NT2/D1 (cell line): ENCODE data around the gene SLC6A12.

Source experiments
- YY1 ChIP-seq: IDR thresholded peaks from 2 replicates; pipeline ENCODE4 v1.6.1; 2011; ENCODE audit not compliant: insufficient read length, insufficient read depth
- ZNF274 ChIP-seq: IDR thresholded peaks from 2 replicates; pipeline ENCODE4 v1.6.1; 2011; ENCODE audit warnings: mild to moderate bottlenecking, low read depth, low read length

DNA sequence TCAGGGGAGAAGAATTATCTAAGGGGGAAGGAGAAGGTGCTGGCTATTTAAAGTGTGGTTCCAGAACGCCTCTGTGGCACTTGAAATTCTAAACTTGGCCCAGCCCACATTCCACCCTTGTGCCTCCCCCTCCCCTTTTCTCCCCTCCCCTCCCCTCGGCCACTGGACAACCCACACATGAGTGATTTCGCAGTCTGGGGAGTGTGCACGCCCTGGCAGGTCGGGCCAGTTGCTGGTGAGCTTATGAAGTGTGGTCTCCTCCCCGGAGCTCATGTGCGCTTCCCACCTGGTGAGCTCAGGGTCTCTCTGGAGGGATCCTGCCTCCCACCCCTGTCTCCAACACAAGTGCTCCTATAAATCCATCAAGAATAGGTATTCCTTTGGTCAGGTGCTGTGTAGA, 48.9 kb upstream of the SLC6A12 start, which contains the start of gene SLC6A13:
- no peak for TF ChIP-seq ZNF274
- no peak for TF ChIP-seq YY1
